ENCODE data around the gene ATXN1. TPM values are rescaled to one million over a fixed set of nuclear protein-coding genes. Genes with fewer than 3 reads are reported as not detected.
"Not testable (repeated sequence)": the region's sequence is repeated elsewhere in the genome, so short reads cannot be mapped to it uniquely, and the experiment has no call there.

The ATXN1 gene
- total and polyA plus RNA-seq, 7 donors, result 1.3 to 50.9 (median 21.6) TPM

DNA sequence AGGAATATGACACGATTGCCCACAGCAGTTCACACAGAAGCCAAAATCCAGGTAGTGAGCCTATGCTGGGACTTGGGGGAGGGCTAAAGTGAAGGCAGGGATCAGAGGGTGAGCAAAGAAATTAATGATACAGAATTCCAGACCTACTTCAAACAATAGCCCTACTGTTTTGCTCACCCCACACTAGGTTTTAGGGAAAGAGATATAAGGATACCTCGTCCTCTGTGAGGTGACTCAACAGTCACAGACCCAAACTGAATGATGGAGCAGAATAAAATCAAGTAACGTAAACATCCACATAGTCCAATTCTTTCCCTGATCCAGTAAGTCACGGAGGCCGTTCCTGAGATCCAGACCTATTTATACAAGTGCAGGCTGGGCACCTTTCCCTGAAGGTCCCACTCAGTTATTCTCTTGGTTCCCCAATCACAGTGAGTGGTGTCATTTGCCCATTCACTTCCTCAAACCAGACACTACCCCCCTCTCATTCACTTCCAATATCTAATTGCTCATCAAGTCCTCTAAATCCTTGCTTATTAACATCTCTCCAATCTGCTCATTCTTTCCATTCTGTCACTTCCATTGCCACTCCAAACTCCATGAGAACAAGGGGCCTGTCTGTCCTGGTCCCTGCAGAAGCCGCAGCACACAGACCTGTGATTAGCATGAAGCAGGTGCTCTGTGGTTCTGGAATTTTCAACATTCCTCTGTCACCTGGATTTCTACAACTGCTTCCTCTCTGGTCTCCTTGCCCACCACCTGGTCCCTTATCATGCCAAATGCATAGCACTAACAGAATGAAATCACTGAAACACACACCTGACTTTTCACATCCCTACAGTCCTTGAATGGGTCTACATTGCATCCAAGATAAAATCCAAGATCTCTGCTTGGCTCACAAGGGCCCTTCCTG is 55.9 kb downstream of the ATXN1 start:
- H3K4me1 ChIP-seq, result peaks cover 27% of the 10 kb centered on the region
- intact Hi-C loops (cut with DNase I), result no loop called here

DNA sequence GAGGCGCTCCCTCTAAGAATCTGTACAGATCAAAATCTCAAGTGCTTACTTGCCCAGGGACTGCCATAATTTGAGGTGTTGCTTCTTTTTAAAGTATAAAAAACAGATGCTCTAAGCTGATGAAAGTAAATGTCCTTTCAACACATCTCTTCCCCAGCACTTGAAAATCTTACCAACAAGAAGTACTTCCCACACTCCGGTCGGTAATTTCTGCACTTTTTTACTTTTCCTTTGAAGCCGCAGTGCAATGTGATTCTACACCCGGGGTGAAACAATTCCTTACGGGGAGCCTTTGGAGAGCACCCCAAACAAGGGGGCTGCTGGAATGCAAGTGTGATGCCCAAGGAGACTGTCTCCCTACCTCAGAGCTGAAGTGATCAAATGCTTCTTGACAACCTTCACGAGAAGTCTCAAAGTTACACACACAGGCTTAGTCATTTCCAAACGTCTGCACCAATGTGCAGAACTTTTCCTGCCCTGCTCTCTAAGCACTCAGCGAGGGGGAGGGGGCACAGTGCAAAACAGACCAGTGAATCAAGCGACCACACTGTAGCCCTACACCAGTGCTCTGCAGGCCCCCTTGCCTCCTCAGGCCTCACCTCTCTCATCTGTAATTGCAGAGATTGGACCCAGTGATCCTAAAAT is 56.7 kb downstream of the ATXN1 start:
- H3K4me1 ChIP-seq, result peaks cover 35% of the 10 kb centered on the region
- no peak overlapping the region for H3K4me3 ChIP-seq
- TF ChIP-seq, protein P1, sequence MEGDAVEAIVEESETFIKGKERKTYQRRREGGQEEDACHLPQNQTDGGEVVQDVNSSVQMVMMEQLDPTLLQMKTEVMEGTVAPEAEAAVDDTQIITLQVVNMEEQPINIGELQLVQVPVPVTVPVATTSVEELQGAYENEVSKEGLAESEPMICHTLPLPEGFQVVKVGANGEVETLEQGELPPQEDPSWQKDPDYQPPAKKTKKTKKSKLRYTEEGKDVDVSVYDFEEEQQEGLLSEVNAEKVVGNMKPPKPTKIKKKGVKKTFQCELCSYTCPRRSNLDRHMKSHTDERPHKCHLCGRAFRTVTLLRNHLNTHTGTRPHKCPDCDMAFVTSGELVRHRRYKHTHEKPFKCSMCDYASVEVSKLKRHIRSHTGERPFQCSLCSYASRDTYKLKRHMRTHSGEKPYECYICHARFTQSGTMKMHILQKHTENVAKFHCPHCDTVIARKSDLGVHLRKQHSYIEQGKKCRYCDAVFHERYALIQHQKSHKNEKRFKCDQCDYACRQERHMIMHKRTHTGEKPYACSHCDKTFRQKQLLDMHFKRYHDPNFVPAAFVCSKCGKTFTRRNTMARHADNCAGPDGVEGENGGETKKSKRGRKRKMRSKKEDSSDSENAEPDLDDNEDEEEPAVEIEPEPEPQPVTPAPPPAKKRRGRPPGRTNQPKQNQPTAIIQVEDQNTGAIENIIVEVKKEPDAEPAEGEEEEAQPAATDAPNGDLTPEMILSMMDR (IDR thresholded peaks at IDR 0.05), result no peak
- no peaks in the 10 kb centered on the region for H3K9me3 ChIP-seq
- H3K27ac ChIP-seq, result no peak overlapping the region
- H3K36me3 ChIP-seq (ENCODE audit: insufficient read depth in 1 of 2, low read depth in 1 of 2), result no peaks in the 10 kb centered on the region
- intact Hi-C loops (cut with DNase I), result no loop called here
- no peak for DNase-seq
- no peaks in the 10 kb centered on the region for H3K27me3 ChIP-seq (ENCODE audit: insufficient read depth in 3 of 3, low read length in 2 of 3)
- 61 to 68% (median 66%) methylated on average over 10 of the region's 10 CpGs for WGBS, 3 donors
- peak in 3 of 4 donors; percentile 33 to 42 (median 35) for ATAC-seq

More for the DNA sequence above, 55.9 kb downstream of the ATXN1 start:
- peak in 1 of 4 donors; percentile 8 for ATAC-seq
- Histone ChIP-seq H3K27ac (no peak overlapping the region), H3K4me3 (no peak overlapping the region), H3K27me3 (ENCODE audit: insufficient read depth in 3 of 3, low read length in 2 of 3) (no peaks in the 10 kb centered on the region), H3K9me3 (no peaks in the 10 kb centered on the region), H3K36me3 (ENCODE audit: insufficient read depth in 1 of 2, low read depth in 1 of 2) (no peaks in the 10 kb centered on the region)
- DNase-seq, result no peak
- TF ChIP-seq, protein P1 (IDR thresholded peaks at IDR 0.05), result no peak
- WGBS, 3 donors, result 69 to 77% (median 75%) methylated on average over 6 of the region's 6 CpGs

DNA sequence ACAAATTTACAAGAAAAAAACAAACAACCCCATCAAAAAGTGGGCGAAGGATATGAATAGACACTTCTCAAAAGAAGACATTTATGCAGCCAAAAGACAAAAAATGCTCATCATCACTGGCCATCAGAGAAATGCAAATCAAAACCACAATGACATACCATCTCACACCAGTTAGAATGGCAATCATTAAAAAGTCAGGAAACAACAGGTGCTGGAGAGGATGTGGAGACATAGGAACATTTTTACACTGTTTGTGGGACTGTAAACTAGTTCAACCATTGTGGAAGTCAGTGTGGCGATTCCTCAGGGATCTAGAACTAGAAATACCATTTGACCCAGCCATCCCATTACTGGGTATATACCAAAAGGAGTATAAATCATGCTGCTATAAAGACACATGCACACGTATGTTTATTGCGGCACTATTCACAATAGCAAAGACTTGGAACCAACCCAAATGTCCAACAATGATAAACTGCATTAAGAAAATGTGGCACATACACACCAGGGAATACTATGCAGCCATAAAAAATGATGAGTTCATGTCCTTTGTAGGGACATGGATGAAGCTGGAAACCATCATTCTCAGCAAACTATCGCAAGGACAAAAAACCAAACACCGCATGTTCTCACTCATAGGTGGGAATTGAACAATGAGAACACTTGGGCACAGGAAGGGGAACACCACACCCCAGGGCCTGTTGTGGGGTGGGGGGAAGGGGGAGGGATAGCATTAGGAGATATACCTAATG is 58.5 kb downstream of the ATXN1 start:
- H3K4me3 ChIP-seq; H3K36me3 ChIP-seq (ENCODE audit: insufficient read depth in 1 of 2, low read depth in 1 of 2); H3K27ac ChIP-seq; DNase-seq; H3K27me3 ChIP-seq (ENCODE audit: insufficient read depth in 3 of 3, low read length in 2 of 3); intact Hi-C loops (cut with DNase I); H3K9me3 ChIP-seq; ATAC-seq: not testable (repeated sequence)
- H3K4me1 ChIP-seq, result peaks cover 52% of the 10 kb centered on the region
- WGBS, 3 donors, result 85 to 94% (median 90%) methylated on average over 4 to 5 of the region's 6 CpGs

DNA sequence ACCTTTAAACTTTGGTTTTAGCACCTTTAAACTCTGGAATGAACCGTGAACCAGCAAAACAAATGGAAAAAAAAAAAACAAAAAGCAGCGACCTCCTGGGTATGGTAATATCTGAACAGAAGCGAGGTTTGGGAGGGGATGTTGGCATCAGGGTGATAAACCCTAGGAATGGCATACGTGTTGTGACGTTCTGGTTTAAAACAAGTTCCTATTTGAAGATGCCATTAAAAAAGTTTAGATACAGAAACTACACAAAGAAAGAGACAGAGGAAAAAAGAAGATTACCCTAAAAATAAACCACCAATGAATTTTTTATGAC is 60.4 kb downstream of the ATXN1 start:
- DNase-seq (no peak), ATAC-seq (no peak)
- peak overlapping the region; percentile 56 for H3K4me3 ChIP-seq
- WGBS, 3 donors, result 51 to 68% (median 52%) methylated on average over 5 of the region's 5 CpGs
- intact Hi-C loops (cut with DNase I), result no loop called here
- no peaks in the 10 kb centered on the region for H3K27me3 ChIP-seq (ENCODE audit: insufficient read depth in 3 of 3, low read length in 2 of 3)
- H3K36me3 ChIP-seq (ENCODE audit: insufficient read depth in 1 of 2, low read depth in 1 of 2), result no peaks in the 10 kb centered on the region
- TF ChIP-seq, protein P1 (IDR thresholded peaks at IDR 0.05), result no peak
- peaks cover 53% of the 10 kb centered on the region for H3K4me1 ChIP-seq
- no peaks in the 10 kb centered on the region for H3K9me3 ChIP-seq
- H3K27ac ChIP-seq, result peak overlapping the region; percentile 51

All from psoas muscle (tissue), 8 donors.